Bronchial epithelial cell (primary cell): ENCODE measurements around the gene UVRAG. TPM values are rescaled to one million over a fixed set of nuclear protein-coding genes. Genes with fewer than 3 reads are reported as not detected.
"Not testable (repeated sequence)": the region's sequence is repeated elsewhere in the genome, so short reads cannot be mapped to it uniquely, and the experiment has no call there.

ENCODE experiments used
- DNase-seq: peaks from one replicate; pipeline ENCODE4 v3.0.0-alpha.2; 2010; ENCODE audit warnings: low read depth
- FAIRE-seq: peaks from 2 replicates; lab custom pipeline; 2011; peaks lifted over from hg19 to GRCh38; lab: Jason Lieb, UNC
- H3K27me3 ChIP-seq: 2 replicates; pipeline ENCODE4 v1.5.1; 2011; ENCODE audit warnings: low read length; ENCODE audit not compliant: control insufficient read depth, insufficient read depth
- H3K36me3 ChIP-seq: 2 replicates; pipeline ENCODE4 v1.5.1; 2011; ENCODE audit warnings: low read length; ENCODE audit not compliant: control insufficient read depth, insufficient read depth
- H3K4me3 ChIP-seq: 2 replicates; pipeline ENCODE4 v1.5.1; 2011; ENCODE audit warnings: mild to moderate bottlenecking, low read depth, low read length, control low read depth
- CTCF ChIP-seq: IDR thresholded peaks from 2 replicates; pipeline ENCODE4 v1.5.1; 2011; ENCODE audit warnings: mild to moderate bottlenecking, moderate library complexity, low read length, control low read depth, inconsistent platforms; ENCODE audit not compliant: insufficient read depth, severe bottlenecking
- total RNA-seq: library from RNA; depleted of rRNA; stranded (reverse); fragments of >200 nt; gene quantifications from 2 replicates; pipeline ENCODE4 v1.2.1, GENCODE V29; 2014

Gene UVRAG
- total RNA-seq, 1 donor from 2014 or later = 11.1 TPM

GRCh38 chr11:76048763-76049162 lies 233.8 kb downstream of the UVRAG start:
- no peak for TF ChIP-seq CTCF
- no peak for DNase-seq
- no peak for FAIRE-seq

DNA sequence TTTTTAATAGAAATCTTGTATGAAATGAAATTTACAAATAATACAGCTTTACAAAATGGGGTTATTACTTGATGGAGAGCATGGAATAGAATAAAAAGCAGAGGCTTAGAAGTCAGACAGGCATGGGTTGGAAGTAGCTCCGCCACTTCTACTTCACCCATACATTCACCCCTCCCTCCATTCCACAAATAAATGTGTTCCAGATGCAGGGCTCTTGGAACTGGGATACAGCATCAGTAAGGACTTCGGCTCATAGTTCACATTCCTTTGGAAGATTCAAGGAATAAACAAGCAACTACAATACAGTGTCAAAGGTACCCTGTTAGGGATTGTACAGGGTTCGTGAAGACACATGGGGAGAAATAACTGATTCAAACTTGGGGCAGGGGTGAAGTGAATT lies 234.5 kb downstream of the UVRAG start:
- H3K36me3 ChIP-seq = no peaks in the 10 kb centered on the region
- no peak for TF ChIP-seq CTCF
- H3K27me3 ChIP-seq = no peaks in the 10 kb centered on the region
- DNase-seq (no peak), FAIRE-seq (no peak)
- H3K4me3 ChIP-seq = no peak overlapping the region

More at GRCh38 chr11:76048763-76049162, 233.8 kb downstream of the UVRAG start:
- Histone ChIP-seq H3K36me3 (no peaks in the 10 kb centered on the region), H3K27me3 (no peaks in the 10 kb centered on the region), H3K4me3 (no peak overlapping the region)

DNA sequence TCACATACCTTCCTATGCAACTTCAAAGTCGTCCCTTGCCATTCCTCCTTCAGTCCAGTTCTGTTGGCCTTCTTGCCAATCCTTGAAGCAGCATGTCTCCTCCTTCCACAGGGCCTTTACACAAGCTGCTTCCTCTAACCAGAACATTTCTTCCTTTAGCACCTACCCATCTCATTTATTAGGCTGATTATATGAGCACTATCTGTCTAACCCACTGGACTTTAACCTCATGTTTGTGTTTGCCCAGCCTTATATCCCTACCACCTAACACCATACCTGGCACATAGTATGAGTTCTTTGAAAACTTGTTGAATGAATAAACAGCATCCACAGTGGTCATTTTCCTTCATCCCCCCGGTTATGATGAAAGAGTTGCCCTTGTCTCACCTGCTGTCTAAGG lies 236.9 kb downstream of the UVRAG start:
- FAIRE-seq (no peak), DNase-seq (no peak)
- no peak overlapping the region for H3K4me3 ChIP-seq
- H3K27me3 ChIP-seq = no peaks in the 10 kb centered on the region
- TF ChIP-seq CTCF = no peak
- H3K36me3 ChIP-seq = no peaks in the 10 kb centered on the region

GRCh38 chr11:76054330-76054729 lies 239.3 kb downstream of the UVRAG start:
- Histone ChIP-seq H3K36me3 (no peaks in the 10 kb centered on the region), H3K4me3 (no peak overlapping the region), H3K27me3 (no peaks in the 10 kb centered on the region)
- FAIRE-seq (no peak), DNase-seq (no peak)
- TF ChIP-seq CTCF = no peak

- TF ChIP-seq CTCF = no peak
Observed at GRCh38 chr11:76056876-76057275, 241.9 kb downstream of the UVRAG start.

GRCh38 chr11:76060475-76061036 lies 245.5 kb downstream of the UVRAG start:
- not testable (repeated sequence) for H3K4me3 ChIP-seq, DNase-seq, H3K36me3 ChIP-seq, H3K27me3 ChIP-seq, FAIRE-seq

More at GRCh38 chr11:76056876-76057275, 241.9 kb downstream of the UVRAG start:
- H3K27me3 ChIP-seq = no peaks in the 10 kb centered on the region
- FAIRE-seq (no peak), DNase-seq (no peak)
- no peaks in the 10 kb centered on the region for H3K36me3 ChIP-seq
- H3K4me3 ChIP-seq = no peak overlapping the region
